ENCODE measurements around the gene CDYL.

CDYL gene

GRCh38 chr6:4776131-4776492 is at the start of gene CDYL:
TSS of gene CDYL (plus strand) at chr6:4776404. CDS start at chr6:4776784, 380 bp downstream.
- no peak for DNase-seq

- DNase-seq = no peak
These were observed 49.6 kb upstream of the CDYL start for GRCh38 chr6:4726645-4727044.

- no peak for DNase-seq
These were observed 49.0 kb upstream of the CDYL start for GRCh38 chr6:4727217-4727616.

- no peak for DNase-seq
These were observed 48.4 kb upstream of the CDYL start for GRCh38 chr6:4727671-4728435.

GRCh38 chr6:4728436-4728769 is 47.8 kb upstream of the CDYL start:
- no peak for DNase-seq

- DNase-seq = no peak
These were observed 47.3 kb upstream of the CDYL start for GRCh38 chr6:4728926-4729325.

- no peak for DNase-seq
These were observed 44.2 kb upstream of the CDYL start for GRCh38 chr6:4731996-4732395.

GRCh38 chr6:4732691-4733315 is 43.4 kb upstream of the CDYL start:
- no peak for DNase-seq

- DNase-seq = no peak
These were observed 39.8 kb upstream of the CDYL start for GRCh38 chr6:4736371-4736873.

- no peak for DNase-seq
These were observed 36.2 kb upstream of the CDYL start for GRCh38 chr6:4740032-4740431.

- no peak for DNase-seq
These were observed 33.1 kb upstream of the CDYL start for GRCh38 chr6:4743062-4743461.

- DNase-seq = no peak
These were observed 32.3 kb upstream of the CDYL start for GRCh38 chr6:4743926-4744325.

- DNase-seq = no peak
These were observed 28.6 kb upstream of the CDYL start for GRCh38 chr6:4747588-4747987.

GRCh38 chr6:4751823-4752464 is 24.3 kb upstream of the CDYL start:
- no peak for DNase-seq

GRCh38 chr6:4756247-4756646 is 20.0 kb upstream of the CDYL start:
- DNase-seq = no peak

GRCh38 chr6:4759997-4760396 is 16.2 kb upstream of the CDYL start:
- no peak for DNase-seq

GRCh38 chr6:4760773-4761172 is 15.4 kb upstream of the CDYL start:
- DNase-seq = no peak

- DNase-seq = no peak
These were observed 13.9 kb upstream of the CDYL start for GRCh38 chr6:4762294-4762693.

GRCh38 chr6:4763921-4764320 is 12.3 kb upstream of the CDYL start:
- DNase-seq = no peak

- no peak for DNase-seq
These were observed 7.4 kb upstream of the CDYL start for GRCh38 chr6:4768815-4769214.

- DNase-seq = no peak
These were observed 3.5 kb upstream of the CDYL start for GRCh38 chr6:4772750-4773149.

GRCh38 chr6:4773181-4773580 is 3.0 kb upstream of the CDYL start:
- DNase-seq = no peak

- no peak for DNase-seq
These were observed 1.9 kb upstream of the CDYL start for GRCh38 chr6:4774296-4774695.

Data from cortex of kidney (tissue), 1 donor.